NCI-H526 treated with DMSO at 0.1 percent for 48 hours (cell line): ENCODE data around the gene HSP90B1.
A peak's percentile ranks its signal among the peaks of the same experiment; 100 is the strongest.

Experiments
- DNase-seq: peaks from one replicate; lab custom pipeline; 2025; lab: John Stamatoyannopoulos, UW

HSP90B1 gene

DNA sequence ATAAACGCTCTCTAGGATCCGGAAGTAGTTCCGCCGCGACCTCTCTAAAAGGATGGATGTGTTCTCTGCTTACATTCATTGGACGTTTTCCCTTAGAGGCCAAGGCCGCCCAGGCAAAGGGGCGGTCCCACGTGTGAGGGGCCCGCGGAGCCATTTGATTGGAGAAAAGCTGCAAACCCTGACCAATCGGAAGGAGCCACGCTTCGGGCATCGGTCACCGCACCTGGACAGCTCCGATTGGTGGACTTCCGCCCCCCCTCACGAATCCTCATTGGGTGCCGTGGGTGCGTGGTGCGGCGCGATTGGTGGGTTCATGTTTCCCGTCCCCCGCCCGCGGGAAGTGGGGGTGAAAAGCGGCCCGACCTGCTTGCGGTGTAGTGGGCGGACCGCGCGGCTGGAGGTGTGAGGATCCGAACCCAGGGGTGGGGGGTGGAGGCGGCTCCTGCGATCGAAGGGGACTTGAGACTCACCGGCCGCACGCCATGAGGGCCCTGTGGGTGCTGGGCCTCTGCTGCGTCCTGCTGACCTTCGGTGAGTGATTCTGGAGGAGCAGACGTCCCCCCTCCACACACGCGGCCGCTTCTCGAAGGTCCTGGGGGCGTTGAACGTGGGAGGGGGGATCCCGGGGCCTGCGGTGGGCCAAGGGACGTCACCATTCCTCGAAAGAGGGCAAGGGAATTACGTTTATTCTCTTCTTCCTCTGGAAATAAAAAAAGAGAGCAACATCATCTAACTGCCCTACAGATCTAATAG is at the start of gene HSP90B1:
TSS of gene HSP90B1 (plus strand) at position 377 of the 753 bp plus-strand sequence. CDS start at position 483, 106 bp downstream.
- peak; percentile 98 for DNase-seq

DNA sequence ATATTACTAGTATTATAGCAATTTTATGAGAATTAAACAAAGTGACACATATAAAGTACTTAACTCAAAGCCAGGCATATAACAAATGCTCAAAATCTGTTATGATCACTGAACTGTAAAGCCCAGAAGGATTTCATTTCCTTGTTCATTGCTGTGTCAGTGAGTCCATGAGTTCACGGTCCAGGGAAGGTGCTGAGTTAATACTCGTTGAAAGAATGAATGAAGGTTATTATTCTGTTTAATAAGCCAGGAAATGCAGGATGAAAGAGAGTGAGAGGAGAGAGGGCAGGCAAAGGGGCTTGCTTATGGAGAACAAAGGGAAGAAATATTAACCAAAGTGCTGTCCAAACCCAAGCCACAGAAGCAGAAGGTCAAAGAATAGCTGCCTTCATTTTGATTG is 48.9 kb upstream of the HSP90B1 start:
- DNase-seq, result no peak

DNA sequence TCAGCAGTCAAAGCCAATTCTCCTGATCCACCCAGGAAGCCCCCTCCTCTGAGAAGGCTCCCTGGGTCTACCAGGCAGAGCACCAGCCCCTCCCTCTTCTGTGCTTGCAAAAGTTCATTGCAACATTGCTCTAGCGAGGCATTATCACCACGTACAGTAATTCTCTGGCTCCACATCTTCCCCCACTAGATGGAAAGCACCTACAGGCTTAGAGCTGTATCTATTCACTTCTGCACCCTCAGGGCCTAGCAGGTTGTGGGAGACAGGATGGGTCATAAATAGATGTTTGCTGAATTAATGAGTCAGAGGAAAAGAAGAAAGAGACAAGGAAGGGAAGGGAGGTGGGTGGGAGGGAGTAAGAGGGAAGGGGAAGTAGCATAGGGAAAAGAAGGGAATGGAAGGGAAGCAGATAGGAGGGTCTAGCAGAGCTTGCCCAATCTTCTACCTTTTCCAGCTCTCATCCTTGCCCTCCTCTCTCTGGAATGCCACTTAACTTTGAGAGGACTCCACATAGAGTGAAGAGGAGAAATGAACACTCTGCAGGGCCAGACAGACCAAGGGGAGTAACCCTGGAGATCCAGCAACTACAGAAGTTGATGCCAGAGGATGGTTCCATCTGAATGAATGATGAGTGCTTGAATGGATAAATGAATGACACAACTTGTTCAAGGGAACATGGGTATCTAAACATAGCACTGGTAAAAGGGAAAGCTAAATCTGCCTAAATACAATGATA is 47.2 kb upstream of the HSP90B1 start:
- DNase-seq, result no peak

DNA sequence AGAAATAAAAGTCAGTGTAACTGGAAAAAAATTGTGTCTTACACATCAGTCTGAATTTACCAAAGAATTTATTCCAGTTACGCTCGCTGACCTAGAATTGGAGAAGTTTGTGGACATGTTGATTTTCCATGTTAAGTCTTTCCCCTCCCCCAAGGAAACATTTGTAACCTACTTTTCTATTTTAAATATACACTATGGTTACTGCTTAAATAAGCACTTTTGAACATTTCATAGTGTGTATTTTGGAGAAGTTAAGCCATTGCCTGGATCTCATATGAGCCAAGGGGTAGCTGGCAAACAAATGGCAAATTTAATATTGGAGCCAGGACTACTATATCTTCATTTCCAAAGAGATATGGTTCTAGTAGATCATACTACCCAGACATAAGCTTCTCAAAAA is 46.3 kb upstream of the HSP90B1 start:
- DNase-seq, result no peak

DNA sequence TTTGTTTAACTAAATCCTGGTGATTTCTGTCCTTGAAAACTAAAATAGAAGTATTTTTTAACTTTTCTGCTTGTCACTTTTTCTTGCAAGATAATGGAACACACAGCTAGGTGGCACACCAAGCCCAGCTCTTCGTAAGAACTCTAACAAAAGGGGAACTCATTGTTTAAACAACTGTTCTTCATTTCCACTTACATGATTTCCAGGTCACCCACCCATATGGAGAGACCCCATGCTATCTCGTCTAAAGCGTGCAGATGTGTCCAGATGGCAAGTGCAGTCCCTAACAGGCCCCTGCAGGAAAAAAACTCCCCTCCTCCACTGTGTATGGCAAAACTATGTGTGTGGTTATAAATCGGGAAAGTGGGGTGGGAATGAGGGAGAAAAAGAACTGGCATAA is 45.9 kb upstream of the HSP90B1 start:
- no peak for DNase-seq

DNA sequence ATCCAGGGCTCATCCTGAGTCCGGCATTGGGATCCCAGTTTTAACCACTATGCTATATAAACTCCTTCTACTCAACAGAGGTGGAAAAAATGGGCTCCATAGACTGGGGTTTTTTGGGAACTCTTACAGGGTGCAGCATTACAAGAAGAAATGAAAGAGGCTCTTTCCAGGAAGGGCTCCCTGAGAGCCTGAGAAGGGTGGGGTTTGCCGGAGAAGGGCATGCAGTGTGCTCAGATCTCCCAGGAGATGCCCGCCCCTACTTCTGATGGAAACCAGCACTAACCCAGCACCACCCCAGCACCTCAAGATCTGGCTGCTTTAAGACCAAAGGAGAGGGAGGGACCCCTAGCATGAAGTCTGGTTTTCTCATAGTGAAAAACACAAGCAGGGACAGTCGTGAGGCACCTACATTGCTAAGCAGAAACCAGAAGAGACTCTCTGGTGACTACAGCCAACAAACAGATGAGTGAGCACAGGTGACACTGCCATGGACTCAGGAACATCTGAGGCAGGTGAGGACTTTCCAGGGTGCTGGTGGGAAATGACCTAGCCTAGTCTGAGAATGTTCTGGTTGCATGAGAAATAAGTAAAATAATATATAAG is 43.9 kb upstream of the HSP90B1 start:
- DNase-seq, result no peak

DNA sequence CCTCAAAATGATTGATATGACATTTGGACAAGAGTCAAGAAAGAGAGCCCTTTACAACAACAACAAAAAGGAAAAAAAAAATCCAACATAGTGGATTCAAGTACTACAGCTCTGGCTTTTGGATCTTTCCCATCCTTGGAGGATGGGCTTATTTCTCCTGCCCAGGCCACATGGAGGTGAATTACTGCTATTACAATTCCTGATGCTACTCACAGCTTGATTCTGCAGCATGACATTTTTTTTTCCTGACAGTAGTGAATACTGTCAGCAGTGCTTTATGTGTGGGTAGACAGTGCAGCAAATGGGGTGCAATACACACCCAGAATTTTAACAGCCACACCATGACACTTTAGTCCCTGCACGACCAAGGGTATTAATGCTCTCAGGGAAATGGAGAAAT is 42.5 kb upstream of the HSP90B1 start:
- no peak for DNase-seq

DNA sequence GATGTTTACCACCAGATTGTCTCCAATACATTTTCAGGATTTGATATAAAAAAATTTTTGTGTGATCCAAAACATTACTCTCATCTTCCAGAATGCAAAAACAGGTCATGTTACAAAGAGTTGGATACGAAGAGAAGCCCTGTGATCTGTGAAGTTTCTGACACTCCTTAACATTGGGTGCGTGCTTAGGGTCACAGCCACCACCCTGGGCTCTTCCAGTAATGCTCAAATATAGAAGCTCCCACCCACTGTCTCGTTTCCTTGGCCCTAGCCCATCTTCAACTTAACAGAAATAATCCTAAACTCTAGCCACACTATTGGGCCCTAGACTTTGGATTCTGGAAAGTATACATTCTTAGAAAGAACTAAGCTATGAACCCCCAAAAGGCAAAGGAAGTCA is 32.9 kb upstream of the HSP90B1 start:
- no peak for DNase-seq

DNA sequence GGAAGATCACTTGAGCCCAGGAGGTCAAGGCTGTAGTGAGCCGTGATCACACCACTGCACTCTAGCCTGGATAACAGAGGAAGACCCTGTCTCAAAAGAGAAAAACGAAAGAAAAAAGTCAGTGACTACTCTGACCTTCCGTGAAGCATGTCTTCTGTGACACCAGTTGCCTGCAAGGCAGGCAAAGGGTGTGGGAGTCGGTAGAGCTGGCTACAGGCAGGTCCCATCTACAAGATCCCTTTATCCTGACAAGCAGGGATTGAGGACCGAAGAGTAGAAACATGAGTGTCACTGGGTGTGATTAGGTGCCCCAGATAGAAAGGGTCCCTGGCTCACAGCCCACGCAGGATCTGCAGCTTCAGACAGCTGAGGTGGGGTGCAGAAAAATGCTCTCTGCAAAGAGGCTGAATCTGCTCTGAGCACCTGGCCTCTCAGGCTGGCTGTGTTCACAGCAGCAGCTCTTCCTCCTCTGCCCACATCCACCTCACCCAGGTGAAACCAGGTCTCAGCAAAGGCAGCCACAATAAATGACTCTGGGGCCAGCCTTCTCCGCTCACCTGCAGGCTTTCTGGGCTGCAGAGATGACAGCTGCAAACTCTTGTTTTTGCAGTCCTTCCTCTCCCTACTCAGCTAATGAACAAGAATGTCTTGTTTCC is 28.6 kb upstream of the HSP90B1 start:
- DNase-seq, result no peak

DNA sequence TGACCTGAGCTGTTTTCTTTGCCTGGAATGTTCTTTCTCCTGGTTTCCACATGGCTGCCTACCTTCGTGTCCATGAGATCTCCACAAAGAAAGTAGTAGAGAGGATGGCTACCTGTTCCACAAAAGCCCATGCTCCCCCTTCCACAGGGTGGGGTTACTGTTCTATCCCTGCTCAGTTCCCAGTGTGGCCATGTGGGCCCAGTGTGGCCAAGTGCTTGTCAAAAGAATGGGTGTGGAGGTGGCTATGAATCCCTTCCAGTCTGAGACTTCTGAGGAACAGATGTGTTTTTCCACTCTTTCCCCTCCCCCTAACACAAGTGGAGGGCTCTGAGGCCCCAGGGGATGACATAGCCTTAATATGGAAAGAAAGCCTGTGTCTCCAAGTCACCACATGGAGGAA is 26.2 kb upstream of the HSP90B1 start:
- DNase-seq, result no peak

DNA sequence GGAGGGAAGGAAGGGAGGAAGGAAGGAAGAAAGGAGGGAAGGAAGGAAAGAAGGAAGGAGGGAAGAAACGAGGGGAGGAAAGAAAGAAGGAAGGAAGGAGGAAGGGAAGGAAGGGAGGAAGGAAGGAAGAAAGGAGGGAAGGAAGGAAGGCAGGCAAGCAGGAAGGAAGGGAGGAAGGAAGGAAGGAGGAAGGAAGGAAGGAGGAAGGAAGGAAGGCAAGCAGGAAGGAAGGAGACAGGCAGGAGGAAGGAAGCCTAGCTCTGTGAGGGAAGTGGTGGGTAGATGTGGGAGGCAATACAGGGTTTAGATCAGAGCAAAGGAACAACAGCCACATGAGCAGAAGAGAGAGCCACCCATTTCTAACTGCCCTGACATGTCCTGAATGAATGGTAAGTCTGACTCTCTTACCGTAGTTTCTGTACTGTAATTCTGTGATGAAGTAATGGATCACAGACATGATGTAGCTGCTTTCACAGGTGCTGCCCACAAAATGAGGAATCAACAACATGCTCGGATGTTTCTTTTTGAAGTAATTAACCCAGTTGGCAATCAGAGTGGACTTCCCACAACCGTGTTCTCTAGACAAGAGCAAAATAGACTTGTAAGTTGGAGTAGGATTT is 24.4 kb upstream of the HSP90B1 start:
- no peak for DNase-seq

DNA sequence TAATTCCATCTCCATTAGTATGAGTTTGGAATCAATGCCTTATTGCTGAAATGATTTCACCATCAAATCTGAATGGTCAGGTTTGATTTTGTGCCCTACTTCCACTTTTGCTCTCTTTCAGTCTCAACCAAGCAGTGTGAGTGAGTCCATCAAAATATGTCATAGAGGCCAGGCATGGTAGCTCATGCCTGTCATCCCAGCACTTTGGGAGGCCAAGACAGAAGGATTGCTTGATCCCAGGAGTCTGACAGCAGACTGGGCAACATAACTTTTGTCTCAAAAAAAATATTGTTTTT is 22.0 kb upstream of the HSP90B1 start:
- DNase-seq, result no peak

DNA sequence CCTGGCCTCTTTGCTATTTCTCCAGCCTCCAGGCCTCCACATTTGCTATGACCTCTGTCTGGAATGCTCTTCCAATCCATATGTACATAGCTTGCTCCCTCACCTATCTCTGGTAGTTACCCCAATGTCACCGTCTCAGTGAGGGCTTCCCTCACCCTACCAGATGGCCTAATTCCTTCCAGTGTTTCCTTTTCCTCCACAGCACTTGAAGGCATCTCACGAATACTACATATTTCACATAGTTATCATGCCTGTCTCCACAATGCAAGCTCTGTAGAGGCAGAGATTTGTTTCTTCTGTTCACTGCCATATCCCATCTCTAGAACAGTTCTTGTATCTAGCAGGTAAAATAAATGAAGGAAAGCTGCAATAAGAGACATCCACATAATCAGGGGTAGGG is 21.3 kb upstream of the HSP90B1 start:
- no peak for DNase-seq

DNA sequence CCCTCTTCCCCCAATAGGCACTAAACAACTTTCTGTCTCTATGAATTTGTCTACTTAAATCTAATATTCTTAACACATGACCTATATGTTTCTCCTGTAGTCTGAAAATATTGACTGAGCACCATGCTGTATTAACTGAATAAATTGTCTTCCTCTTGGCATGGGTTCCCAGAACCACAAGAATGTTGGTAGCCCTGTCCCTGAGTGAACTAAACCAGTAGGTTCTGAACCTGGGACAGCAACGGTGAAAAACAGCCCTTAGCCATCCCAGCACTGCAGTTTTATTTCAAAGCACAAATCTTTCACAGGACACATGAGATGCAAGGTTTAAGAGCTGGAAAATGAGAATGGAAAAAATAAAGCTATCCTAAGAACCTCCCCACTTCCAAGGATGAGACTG is 20.4 kb upstream of the HSP90B1 start:
- no peak for DNase-seq

DNA sequence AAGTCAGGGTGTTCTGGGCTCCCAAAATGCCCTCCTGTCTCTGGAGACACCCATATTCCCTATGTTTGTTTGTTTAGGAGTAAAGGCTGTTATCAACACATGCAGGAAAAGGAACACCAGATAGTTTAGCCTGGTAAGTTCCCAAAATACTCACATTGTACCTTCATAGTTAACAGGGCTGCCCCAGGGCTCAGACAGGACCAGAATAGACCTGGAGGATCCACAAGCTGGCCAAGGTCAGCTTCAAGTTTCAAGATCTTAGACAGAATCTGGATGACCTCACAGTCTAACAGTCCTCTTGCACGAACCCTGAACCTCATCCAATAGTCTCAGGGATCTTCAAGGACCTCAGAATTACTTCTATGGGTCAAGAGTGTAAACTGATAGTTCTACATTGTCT is 18.1 kb upstream of the HSP90B1 start:
- DNase-seq, result no peak

DNA sequence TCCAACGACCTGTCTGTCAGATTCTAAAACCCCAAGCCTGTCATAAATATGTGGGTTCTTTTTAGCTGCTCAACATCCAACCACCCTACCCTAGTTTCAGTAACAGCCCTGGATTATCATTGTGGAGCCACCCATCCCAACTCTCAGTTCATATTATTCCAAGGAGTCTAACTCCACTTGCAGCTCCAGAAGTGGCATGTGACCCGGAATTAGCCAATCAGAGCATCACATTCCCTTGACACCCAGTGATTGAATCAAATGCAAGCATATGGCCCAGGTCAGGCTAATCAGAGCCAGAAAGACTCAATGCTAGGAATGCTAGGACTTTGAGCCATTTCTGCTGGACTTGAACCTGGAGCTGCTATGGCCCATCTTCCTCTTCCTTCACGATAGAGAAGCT is 17.1 kb upstream of the HSP90B1 start:
- no peak for DNase-seq

DNA sequence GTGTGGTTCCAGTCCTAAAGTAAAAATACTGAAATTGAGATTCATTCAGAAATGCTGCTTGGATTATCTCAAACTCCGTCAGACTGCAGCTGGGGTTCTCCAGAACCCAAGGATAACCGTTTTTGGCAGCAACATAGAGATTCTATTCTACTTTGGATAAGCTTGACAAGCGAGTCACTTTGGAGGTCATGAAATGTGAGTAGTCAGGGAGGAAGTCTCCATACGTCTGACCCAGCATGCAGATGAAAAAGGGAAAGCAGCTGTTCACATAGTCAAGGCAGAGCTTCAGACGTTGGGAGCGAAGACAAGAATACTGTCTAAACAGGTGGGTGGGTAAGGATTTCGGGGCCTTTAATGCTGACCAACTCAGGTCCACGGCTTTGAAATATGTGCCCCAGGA is 14.9 kb upstream of the HSP90B1 start:
- no peak for DNase-seq

DNA sequence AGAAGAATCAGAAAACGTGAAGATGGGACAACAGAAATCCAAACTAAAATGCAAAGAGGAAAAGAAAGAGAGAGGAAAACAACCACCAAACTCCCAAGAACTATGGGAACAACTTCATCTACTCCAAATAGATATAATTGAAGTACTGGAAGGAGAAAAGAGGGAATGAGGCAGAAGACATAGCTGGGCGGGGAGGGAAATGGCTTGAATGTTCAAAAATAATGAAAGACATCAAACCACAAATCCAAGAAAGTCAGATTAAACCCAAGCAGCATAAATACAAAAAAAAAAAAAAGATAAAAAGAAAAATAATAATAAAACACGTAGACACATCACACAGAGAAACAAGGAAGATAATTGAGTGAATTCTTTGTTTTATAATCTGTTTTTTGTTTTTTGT is 12.3 kb upstream of the HSP90B1 start:
- no peak for DNase-seq

DNA sequence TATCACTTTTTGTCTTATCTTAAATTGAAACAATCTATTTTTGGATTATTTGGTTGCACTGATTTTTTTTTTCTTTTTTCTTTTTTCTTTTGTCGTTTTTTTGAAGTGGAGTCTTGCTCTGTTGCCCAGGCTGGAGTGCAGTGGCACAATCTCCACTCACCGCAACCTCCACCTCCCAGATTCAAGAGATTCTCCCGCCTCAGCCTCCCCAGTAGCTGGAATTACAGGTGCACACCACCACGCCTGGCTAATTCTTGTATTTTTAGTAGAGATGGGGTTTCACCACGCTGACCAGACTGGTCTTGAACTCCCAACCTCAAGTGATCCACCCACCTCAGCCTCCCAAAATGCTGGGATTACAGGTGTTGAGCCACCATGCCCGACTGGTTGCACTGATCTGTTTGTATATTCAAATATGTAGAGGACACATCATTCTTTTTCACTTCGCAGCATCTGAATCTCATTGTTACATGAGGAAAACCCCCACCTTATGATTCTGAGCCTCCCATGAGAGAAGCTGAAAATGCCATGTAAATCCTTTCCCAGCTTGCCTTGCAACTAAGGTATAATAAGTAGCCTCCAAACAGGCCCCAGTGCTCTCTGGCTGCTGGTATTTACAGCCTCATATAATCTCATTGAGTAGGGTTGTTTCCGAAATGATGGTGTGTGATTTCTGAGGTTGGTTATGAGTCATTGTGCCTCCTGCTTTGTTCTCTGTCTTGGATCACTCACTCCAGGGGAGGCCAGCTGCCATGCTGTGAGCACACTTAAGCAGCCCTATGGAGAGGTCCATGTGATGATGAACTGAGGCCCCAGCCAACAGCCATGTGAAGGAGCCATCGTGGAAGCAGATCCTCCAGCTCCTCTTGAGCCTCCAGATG is 5.2 kb upstream of the HSP90B1 start:
- DNase-seq, result peak; percentile 61

DNA sequence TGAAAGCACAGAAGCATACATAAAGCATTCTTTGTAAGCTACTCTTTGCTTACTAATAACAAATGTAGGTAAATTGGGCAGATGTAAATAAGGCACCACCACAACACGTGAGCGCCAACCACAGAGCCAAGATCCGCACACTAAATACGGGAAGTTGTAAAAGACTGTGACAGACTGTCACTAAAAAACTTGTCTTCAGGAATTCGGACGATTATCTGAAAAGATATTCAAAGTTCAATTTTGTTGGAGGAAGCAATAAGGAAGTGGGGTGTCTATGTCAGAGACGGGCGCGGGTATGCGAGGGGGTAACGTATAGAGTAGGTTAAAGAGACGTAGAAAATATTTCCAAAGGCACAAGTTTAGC is 1.5 kb upstream of the HSP90B1 start:
- DNase-seq, result peak; percentile 47

DNA sequence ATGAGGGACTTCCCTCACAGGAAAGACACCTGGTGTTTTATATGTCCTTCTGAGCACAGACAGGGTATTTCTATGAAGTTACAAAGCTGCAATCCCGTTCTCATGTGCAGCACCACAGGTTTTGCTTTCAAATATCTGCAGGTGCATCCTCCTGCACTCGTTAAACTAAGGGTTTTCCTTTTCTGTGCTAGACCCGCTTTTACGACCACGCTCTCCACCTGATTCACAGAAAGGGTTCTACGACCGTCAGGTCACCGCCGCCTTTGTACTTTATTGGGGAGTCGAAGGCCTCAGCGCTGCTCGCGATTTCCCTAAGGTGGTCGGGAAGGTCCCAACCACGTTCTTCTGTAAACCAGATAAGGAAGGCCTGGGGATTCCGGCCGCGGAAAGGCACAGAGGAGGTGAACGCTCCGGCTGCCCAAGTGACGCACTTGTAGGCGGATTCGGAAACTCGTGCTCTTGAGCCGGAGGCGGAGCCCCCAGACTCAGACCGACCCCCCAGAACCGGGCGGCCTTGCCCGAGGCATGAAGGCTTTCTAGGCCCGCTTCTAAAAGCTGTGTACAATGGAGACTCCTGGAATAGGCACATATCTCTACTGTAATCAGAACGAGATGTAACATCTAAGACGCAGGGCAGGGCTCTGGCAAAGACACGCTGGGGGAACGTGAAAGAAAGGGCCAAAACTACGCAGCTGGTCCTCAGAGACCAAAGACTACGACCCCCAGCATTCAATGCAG is 995 bp upstream of the HSP90B1 start:
- peak; percentile 94 for DNase-seq
